HG02885 (cell line): ENCODE data around the gene LDB2.
"Not testable (repeated sequence)": the region's sequence is repeated elsewhere in the genome, so short reads cannot be mapped to it uniquely, and the experiment has no call there.

Source experiments
- ATAC-seq: cut with Tn5 transposase; IDR thresholded peaks from one replicate; pipeline ENCODE4 v1.9.1; 2021; ENCODE audit warnings: mild to moderate bottlenecking; ENCODE audit not compliant: unreplicated experiment, poor library complexity

The LDB2 gene

GRCh38 chr4:16524406-16524805 is 374.0 kb downstream of the LDB2 start:
- ATAC-seq: no peak

GRCh38 chr4:16523526-16523925 is 374.9 kb downstream of the LDB2 start:
- not testable (repeated sequence) for ATAC-seq

- no peak for ATAC-seq
Measured at GRCh38 chr4:16521156-16521915, 377.1 kb downstream of the LDB2 start.

GRCh38 chr4:16516796-16517439 is 381.5 kb downstream of the LDB2 start:
- ATAC-seq: no peak

- ATAC-seq: no peak
Measured at GRCh38 chr4:16513876-16514275, 384.6 kb downstream of the LDB2 start.

- ATAC-seq: no peak
Measured at GRCh38 chr4:16508968-16509367, 389.5 kb downstream of the LDB2 start.

GRCh38 chr4:16505726-16506125 is 392.7 kb downstream of the LDB2 start:
- no peak for ATAC-seq

- no peak for ATAC-seq
Measured at GRCh38 chr4:16505267-16505666, 393.2 kb downstream of the LDB2 start.

GRCh38 chr4:16503421-16504100 is 394.9 kb downstream of the LDB2 start:
- no peak for ATAC-seq

- no peak for ATAC-seq
Measured at GRCh38 chr4:16498978-16499377, 399.5 kb downstream of the LDB2 start.

- no peak for ATAC-seq
Measured at GRCh38 chr4:16496501-16496900, 401.9 kb downstream of the LDB2 start.

- no peak for ATAC-seq
Measured at GRCh38 chr4:16492872-16493271, 405.6 kb downstream of the LDB2 start.

GRCh38 chr4:16489226-16489625 is 409.2 kb downstream of the LDB2 start:
- ATAC-seq: no peak

- no peak for ATAC-seq
Measured at GRCh38 chr4:16488084-16488483, 410.4 kb downstream of the LDB2 start.

- no peak for ATAC-seq
Measured at GRCh38 chr4:16484711-16485110, 413.7 kb downstream of the LDB2 start.

GRCh38 chr4:16483540-16483939 is 414.9 kb downstream of the LDB2 start:
- ATAC-seq: no peak

GRCh38 chr4:16480011-16480410 is 418.4 kb downstream of the LDB2 start:
- ATAC-seq: no peak

GRCh38 chr4:16472537-16472936 is 425.9 kb downstream of the LDB2 start:
- ATAC-seq: no peak

GRCh38 chr4:16467061-16467460 is 431.4 kb downstream of the LDB2 start:
- no peak for ATAC-seq

- ATAC-seq: no peak
Measured at GRCh38 chr4:16466581-16466980, 431.9 kb downstream of the LDB2 start.

- ATAC-seq: no peak
Measured at GRCh38 chr4:16464651-16465050, 433.8 kb downstream of the LDB2 start.
